GM23338 (cell line): ENCODE measurements around the gene RRM1. TPM values are rescaled to one million over a fixed set of nuclear protein-coding genes. Genes with fewer than 3 reads are reported as not detected.

Source experiments
- polyA plus RNA-seq: library from polyadenylated mRNA; unstranded; fragments of >200 nt; fragmentation: Nextera tagmentation; extraction: Ambion mirVana; gene quantifications from 2 replicates; pipeline ENCODE4 v1.2.1, GENCODE V29; 2016
- total RNA-seq: library from RNA; depleted of rRNA; stranded (reverse); fragments of >200 nt; shearing (Covaris generic); gene quantifications from 2 replicates; pipeline ENCODE4 v1.2.3, GENCODE V29; 2014; rRNA removed

RRM1 gene
- total and polyA plus RNA-seq, 2 experiments from 2014 or later: 47.3 to 96.8 TPM

Other genes starting within 250 kb of the RRM1 start
- gene STIM1, start 239.1 kb upstream of the RRM1 start, total RNA-seq: 9.3 and 14.0 TPM in 2 replicates
- gene STIM1, start 239.1 kb upstream of the RRM1 start, polyA plus RNA-seq: 3.5 and 3.9 TPM in 2 replicates